ENCODE data around the gene CCDC170. TPM values are rescaled to one million over a fixed set of nuclear protein-coding genes. Genes with fewer than 3 reads are reported as not detected.
"Not testable (repeated sequence)": the region's sequence is repeated elsewhere in the genome, so short reads cannot be mapped to it uniquely, and the experiment has no call there.

The CCDC170 gene
- total RNA-seq, 1 donor from 2014 or later = 0.31 TPM

DNA sequence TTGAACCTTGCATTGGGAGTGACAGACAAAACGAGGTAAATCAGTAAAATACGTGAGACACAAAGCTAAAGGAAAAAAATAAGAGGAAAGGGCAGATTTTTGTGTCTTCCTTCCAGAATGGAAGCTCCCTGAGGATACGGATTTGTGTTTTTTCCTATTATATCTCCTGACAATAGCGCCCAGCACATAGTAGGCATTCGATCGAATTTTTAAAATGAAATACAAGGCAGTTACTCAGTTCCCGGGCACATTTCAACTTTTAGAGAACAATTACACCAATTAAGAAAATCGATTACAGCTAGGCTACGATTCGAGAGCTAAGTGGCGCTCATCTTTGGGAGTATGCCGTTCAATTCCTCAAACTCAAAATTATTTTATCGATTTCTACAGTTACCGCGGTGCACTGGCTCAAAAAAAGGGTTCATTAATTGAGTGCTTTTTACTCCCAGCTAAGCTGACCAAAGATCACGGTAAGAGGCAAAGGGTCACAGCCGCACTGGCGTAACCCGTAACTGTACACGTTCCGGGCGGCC, 42.3 kb upstream of the CCDC170 start:
- peaks cover 17% of the 10 kb centered on the region for H3K36me3 Mint-ChIP-seq (ENCODE audit: low read depth, unreplicated experiment)
- H3K4me3 Mint-ChIP-seq (ENCODE audit: unreplicated experiment) = peak overlapping the region; percentile 95
- peaks cover 17% of the 10 kb centered on the region for H3K4me1 Mint-ChIP-seq (ENCODE audit: unreplicated experiment)
- H3K27me3 Mint-ChIP-seq (ENCODE audit: unreplicated experiment) = peaks cover 18% of the 10 kb centered on the region
- TF ChIP-seq, protein P1, sequence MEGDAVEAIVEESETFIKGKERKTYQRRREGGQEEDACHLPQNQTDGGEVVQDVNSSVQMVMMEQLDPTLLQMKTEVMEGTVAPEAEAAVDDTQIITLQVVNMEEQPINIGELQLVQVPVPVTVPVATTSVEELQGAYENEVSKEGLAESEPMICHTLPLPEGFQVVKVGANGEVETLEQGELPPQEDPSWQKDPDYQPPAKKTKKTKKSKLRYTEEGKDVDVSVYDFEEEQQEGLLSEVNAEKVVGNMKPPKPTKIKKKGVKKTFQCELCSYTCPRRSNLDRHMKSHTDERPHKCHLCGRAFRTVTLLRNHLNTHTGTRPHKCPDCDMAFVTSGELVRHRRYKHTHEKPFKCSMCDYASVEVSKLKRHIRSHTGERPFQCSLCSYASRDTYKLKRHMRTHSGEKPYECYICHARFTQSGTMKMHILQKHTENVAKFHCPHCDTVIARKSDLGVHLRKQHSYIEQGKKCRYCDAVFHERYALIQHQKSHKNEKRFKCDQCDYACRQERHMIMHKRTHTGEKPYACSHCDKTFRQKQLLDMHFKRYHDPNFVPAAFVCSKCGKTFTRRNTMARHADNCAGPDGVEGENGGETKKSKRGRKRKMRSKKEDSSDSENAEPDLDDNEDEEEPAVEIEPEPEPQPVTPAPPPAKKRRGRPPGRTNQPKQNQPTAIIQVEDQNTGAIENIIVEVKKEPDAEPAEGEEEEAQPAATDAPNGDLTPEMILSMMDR (IDR thresholded peaks at IDR 0.05; ENCODE audit: unreplicated experiment) = no peak
- no peak for DNase-seq (ENCODE audit: low spot score)
- H3K27ac Mint-ChIP-seq (ENCODE audit: unreplicated experiment) = peak overlapping the region; percentile 95
- peaks cover 6% of the 10 kb centered on the region for H3K9me3 Mint-ChIP-seq (ENCODE audit: unreplicated experiment)

DNA sequence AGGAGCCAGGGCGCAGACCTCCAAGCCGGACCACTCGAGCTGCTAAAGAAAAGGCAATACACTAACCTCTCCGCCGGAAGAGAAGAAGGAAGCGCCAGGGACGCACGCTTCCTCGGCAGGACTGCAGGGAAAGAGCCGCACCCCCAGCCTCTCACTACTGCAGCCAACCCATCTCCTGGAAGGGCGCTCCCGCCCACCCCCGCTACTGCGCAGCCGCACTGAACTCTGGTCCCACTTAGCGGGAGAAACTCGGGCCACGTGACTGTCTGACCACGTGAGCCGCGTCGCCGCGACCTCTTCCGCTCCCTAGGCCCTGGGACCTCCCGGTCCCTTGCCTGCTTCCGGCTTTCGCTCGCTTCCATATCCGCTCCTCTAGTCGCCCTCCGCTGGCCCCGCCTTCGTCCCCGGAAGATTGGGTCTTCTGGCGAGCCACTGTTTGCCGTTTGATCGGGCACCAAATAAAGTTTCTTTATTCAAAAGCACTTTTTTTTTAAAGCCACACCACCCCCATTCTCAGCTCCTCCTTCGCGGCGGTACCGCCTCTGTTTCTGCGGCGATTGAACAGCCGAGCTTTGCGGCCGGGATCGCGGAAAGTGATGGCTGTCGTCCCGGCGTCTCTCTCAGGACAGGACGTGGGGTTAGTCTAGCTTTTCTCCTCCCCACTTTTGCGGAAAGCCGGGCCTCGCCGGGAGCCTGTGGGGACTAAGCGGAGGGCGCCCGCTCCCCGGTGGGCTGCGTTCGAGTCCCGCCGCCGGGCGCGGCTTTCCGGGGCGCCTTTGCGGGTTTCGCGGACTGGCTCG, 41.7 kb upstream of the CCDC170 start, which contains the start of gene RMND1:
Gene RMND1 (minus strand): TSS at position 177 of the 800 bp plus-strand sequence. CDS start 6,315 bp downstream, outside the sequence.
- H3K4me1 Mint-ChIP-seq (ENCODE audit: unreplicated experiment) = peaks cover 17% of the 10 kb centered on the region
- peaks cover 6% of the 10 kb centered on the region for H3K9me3 Mint-ChIP-seq (ENCODE audit: unreplicated experiment)
- TF ChIP-seq, protein P1 (IDR thresholded peaks at IDR 0.05; ENCODE audit: unreplicated experiment) = no peak
- peak; percentile 99 for DNase-seq (ENCODE audit: low spot score)
- H3K27ac Mint-ChIP-seq (ENCODE audit: unreplicated experiment) = peak within 1 kb of the TSS; percentile 95
- H3K36me3 Mint-ChIP-seq (ENCODE audit: low read depth, unreplicated experiment) = peaks cover 17% of the 10 kb centered on the region
- H3K27me3 Mint-ChIP-seq (ENCODE audit: unreplicated experiment) = peaks cover 18% of the 10 kb centered on the region
- H3K4me3 Mint-ChIP-seq (ENCODE audit: unreplicated experiment) = peak within 1 kb of the TSS; percentile 95

DNA sequence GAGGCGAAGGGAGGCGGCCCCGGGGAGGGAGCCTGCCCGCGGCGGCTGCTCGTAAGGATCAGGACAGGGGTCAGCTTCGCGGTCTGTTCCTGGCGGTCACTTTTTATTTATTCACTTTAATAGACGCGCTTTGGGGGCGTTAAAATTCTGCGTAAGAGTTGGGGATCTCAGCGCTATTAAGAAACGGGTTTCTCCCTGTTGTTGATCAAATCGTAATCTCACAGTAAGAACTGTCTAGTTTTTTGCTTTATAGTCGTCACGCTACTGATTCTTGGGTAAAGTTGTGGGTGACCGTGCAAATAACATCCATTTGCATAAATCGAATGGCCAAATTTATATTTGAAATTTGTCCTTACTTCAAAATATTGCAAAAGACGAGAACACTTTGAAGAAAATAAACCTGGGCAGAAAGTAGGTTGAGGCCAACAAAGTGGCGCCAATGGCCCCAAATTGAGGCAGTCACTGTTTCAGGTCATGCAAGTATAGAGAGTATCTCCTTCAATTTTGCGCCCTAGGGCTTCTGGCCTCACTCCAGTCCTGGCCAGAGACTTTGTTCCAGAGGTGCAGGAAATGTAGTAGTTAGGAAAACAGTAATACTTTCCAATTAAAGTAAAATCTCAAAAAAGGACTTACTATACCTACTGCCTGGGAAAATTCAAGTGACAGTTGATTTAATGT, 40.9 kb upstream of the CCDC170 start:
- H3K4me1 Mint-ChIP-seq (ENCODE audit: unreplicated experiment) = peaks cover 17% of the 10 kb centered on the region
- H3K27ac Mint-ChIP-seq (ENCODE audit: unreplicated experiment) = peak overlapping the region; percentile 95

DNA sequence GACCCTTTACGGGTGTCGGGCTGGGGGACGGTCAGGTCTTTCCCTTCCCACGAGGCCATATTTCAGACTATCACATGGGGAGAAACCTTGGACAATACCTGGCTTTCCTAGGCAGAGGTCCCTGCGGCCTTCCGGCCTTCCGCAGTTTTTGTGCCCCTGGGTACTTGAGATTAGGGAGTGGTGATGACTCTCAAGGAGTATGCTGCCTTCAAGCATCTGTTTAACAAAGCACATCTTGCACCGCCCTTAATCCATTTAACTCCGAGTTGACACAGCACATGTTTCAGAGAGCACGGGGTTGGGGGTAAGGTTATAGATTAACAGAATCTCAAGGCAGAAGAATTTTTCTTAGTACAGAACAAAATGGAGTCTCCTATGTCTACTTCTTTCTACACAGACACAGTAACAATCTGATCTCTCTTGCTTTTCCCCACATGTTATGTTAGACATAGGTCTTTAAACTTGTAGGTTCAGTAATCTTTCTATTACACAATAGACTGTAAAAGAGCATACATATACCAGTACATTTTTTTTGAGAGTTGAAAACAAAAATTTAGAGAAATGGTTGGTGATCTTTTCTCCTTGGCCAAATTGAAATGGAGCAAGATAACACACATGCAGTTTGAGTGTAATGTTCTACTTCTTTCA, 37.9 kb upstream of the CCDC170 start:
- H3K27ac Mint-ChIP-seq (ENCODE audit: unreplicated experiment); DNase-seq (ENCODE audit: low spot score); H3K9me3 Mint-ChIP-seq (ENCODE audit: unreplicated experiment); H3K4me3 Mint-ChIP-seq (ENCODE audit: unreplicated experiment): not testable (repeated sequence)
- peaks cover 15% of the 10 kb centered on the region for H3K4me1 Mint-ChIP-seq (ENCODE audit: unreplicated experiment)
- peaks cover 12% of the 10 kb centered on the region for H3K27me3 Mint-ChIP-seq (ENCODE audit: unreplicated experiment)
- H3K36me3 Mint-ChIP-seq (ENCODE audit: low read depth, unreplicated experiment) = peaks cover 16% of the 10 kb centered on the region

More for the DNA sequence above, 40.9 kb upstream of the CCDC170 start:
- Mint-ChIP-seq H3K27me3 (ENCODE audit: unreplicated experiment) (peaks cover 18% of the 10 kb centered on the region), H3K4me3 (ENCODE audit: unreplicated experiment) (peak overlapping the region; percentile 95), H3K9me3 (ENCODE audit: unreplicated experiment) (peaks cover 6% of the 10 kb centered on the region), H3K36me3 (ENCODE audit: low read depth, unreplicated experiment) (peaks cover 17% of the 10 kb centered on the region)
- DNase-seq (ENCODE audit: low spot score) = no peak
- TF ChIP-seq, protein P1 (IDR thresholded peaks at IDR 0.05; ENCODE audit: unreplicated experiment) = no peak

DNA sequence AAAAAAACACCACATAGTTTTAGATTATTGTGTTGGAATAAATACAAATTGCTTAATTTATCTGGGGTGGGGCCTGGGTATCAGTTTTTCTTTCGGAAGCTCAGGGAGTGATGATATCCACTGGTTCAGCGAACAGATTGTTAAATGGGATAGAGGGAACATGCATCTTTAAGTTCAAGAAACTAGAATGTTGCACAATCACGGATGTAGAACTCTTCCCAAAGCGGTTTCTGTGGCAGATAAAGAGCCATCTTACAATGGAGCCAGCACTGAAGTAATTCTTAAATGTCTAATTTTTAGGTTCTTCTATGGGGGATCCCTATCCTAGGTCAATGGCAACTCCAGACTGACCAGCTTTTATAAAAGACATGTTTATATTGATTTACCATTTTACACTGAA, 32.1 kb upstream of the CCDC170 start:
- H3K4me1 Mint-ChIP-seq (ENCODE audit: unreplicated experiment) = no peaks in the 10 kb centered on the region
- H3K27ac Mint-ChIP-seq (ENCODE audit: unreplicated experiment) = no peak overlapping the region
- no peaks in the 10 kb centered on the region for H3K27me3 Mint-ChIP-seq (ENCODE audit: unreplicated experiment)
- no peaks in the 10 kb centered on the region for H3K9me3 Mint-ChIP-seq (ENCODE audit: unreplicated experiment)
- TF ChIP-seq, protein P1 (IDR thresholded peaks at IDR 0.05; ENCODE audit: unreplicated experiment) = no peak
- DNase-seq (ENCODE audit: low spot score) = no peak
- H3K4me3 Mint-ChIP-seq (ENCODE audit: unreplicated experiment) = no peak overlapping the region
- H3K36me3 Mint-ChIP-seq (ENCODE audit: low read depth, unreplicated experiment) = peaks cover 10% of the 10 kb centered on the region

Measured in endothelial cell (in vitro differentiated cells).